Astrocyte (in vitro differentiated cells and primary cell): ENCODE results near the gene TMEM14B.

Experiments used
- EZH2 ChIP-seq: IDR thresholded peaks from 2 replicates; pipeline ENCODE4 v1.6.1; 2012; ENCODE audit warnings: mild to moderate bottlenecking, low read length, inconsistent platforms; ENCODE audit not compliant: insufficient read depth
- TF ChIP-seq, protein P1 (sequence below): IDR thresholded peaks from 2 replicates; pipeline ENCODE4 v1.5.1; 2011; ENCODE audit warnings: low read depth, mild to moderate bottlenecking, inconsistent platforms, low read length, moderate library complexity; ENCODE audit not compliant: insufficient read depth

DNA sequence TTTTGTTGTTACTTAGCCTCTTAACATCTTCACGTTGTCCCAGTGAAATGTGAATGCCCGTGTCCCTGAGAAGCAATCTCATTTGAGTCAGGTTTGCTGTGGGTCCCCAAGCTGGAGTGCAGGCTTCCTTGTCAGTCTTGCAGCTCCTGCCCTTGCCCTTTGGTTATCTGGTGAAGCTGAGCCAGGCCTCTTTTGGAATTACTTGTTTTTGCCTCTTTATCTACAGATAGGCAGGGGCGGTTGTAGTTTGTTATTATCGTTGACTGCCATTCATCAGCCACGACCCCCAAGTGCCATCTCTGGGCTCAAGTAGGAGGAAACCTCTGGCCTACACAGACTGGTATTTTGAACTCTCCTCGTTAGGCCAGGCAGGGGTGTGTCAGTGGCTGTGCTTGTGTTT lies 22.6 kb upstream of the TMEM14B start:
- TF ChIP-seq, protein P1, sequence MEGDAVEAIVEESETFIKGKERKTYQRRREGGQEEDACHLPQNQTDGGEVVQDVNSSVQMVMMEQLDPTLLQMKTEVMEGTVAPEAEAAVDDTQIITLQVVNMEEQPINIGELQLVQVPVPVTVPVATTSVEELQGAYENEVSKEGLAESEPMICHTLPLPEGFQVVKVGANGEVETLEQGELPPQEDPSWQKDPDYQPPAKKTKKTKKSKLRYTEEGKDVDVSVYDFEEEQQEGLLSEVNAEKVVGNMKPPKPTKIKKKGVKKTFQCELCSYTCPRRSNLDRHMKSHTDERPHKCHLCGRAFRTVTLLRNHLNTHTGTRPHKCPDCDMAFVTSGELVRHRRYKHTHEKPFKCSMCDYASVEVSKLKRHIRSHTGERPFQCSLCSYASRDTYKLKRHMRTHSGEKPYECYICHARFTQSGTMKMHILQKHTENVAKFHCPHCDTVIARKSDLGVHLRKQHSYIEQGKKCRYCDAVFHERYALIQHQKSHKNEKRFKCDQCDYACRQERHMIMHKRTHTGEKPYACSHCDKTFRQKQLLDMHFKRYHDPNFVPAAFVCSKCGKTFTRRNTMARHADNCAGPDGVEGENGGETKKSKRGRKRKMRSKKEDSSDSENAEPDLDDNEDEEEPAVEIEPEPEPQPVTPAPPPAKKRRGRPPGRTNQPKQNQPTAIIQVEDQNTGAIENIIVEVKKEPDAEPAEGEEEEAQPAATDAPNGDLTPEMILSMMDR = no peak
- no peak for TF ChIP-seq EZH2
